ENCODE measurements around the gene ASCC1. TPM values are rescaled to one million over a fixed set of nuclear protein-coding genes. Genes with fewer than 3 reads are reported as not detected.

The ASCC1 gene
- total RNA-seq, 3 donors from 2014 or later, result 18.0 to 23.6 (median 21.4) TPM

- peak in 1 of 3 donors; percentile 71 for DNase-seq
- peak overlapping the region; percentile 19 for H3K4me3 ChIP-seq
- no peaks in the 10 kb centered on the region for H3K36me3 ChIP-seq (ENCODE audit: low read depth)
- intact Hi-C loops (cut with DNase I, micrococcal nuclease), result no loop called here
- peak; percentile 67 for ATAC-seq
- peaks cover 19% of the 10 kb centered on the region for H3K4me1 ChIP-seq (ENCODE audit: low read depth)
- TF ChIP-seq CTCF (IDR thresholded peaks at IDR 0.05), result no peak
- H3K9me3 ChIP-seq, result no peaks in the 10 kb centered on the region
These were observed 128.6 kb downstream of the ASCC1 start for GRCh38 chr10:72087392-72087968.

GRCh38 chr10:72086466-72087391, 129.3 kb downstream of the ASCC1 start:
- intact Hi-C loops (cut with DNase I, micrococcal nuclease), result no loop called here
- DNase-seq (peak; percentile 51 to 90 (median 75)), ATAC-seq (peak; percentile 62)
- TF ChIP-seq CTCF (IDR thresholded peaks at IDR 0.05), result no peak
- H3K36me3 ChIP-seq (ENCODE audit: low read depth), result no peaks in the 10 kb centered on the region
- no peak overlapping the region for H3K4me3 ChIP-seq
- no peaks in the 10 kb centered on the region for H3K9me3 ChIP-seq
- peaks cover 22% of the 10 kb centered on the region for H3K4me1 ChIP-seq (ENCODE audit: low read depth)

- no peak overlapping the region for H3K4me3 ChIP-seq
- H3K9me3 ChIP-seq, result no peaks in the 10 kb centered on the region
- ATAC-seq, result no peak
- DNase-seq, result no peak
- no peak for TF ChIP-seq CTCF (IDR thresholded peaks at IDR 0.05)
- peaks cover 22% of the 10 kb centered on the region for H3K4me1 ChIP-seq (ENCODE audit: low read depth)
- H3K36me3 ChIP-seq (ENCODE audit: low read depth), result no peaks in the 10 kb centered on the region
- intact Hi-C loops (cut with DNase I, micrococcal nuclease), result no loop called here
These were observed 130.1 kb downstream of the ASCC1 start for GRCh38 chr10:72085864-72086465.

- Histone ChIP-seq H3K36me3 (ENCODE audit: low read depth) (no peaks in the 10 kb centered on the region), H3K9me3 (no peaks in the 10 kb centered on the region), H3K4me1 (ENCODE audit: low read depth) (peaks cover 22% of the 10 kb centered on the region), H3K4me3 (no peak overlapping the region)
- intact Hi-C loops (cut with DNase I, micrococcal nuclease), result no loop called here
- no peak for TF ChIP-seq CTCF (IDR thresholded peaks at IDR 0.05)
- DNase-seq (no peak), ATAC-seq (no peak)
These were observed 130.9 kb downstream of the ASCC1 start for GRCh38 chr10:72085166-72085565.

GRCh38 chr10:72083790-72084459, 132.2 kb downstream of the ASCC1 start:
- no peak for TF ChIP-seq CTCF (IDR thresholded peaks at IDR 0.05)
- no peak overlapping the region for H3K4me3 ChIP-seq
- intact Hi-C loops (cut with DNase I, micrococcal nuclease), result no loop called here
- H3K9me3 ChIP-seq, result no peaks in the 10 kb centered on the region
- no peak for ATAC-seq
- no peaks in the 10 kb centered on the region for H3K36me3 ChIP-seq (ENCODE audit: low read depth)
- DNase-seq, result no peak
- H3K4me1 ChIP-seq (ENCODE audit: low read depth), result peaks cover 16% of the 10 kb centered on the region
